ENCODE measurements around the gene MARVELD1. TPM values are rescaled to one million over a fixed set of nuclear protein-coding genes. Genes with fewer than 3 reads are reported as not detected.

The MARVELD1 gene
- total and polyA plus RNA-seq, 2 of the 8 experiments (the other 6 are each of a cell fraction or from before 2014, with no cell fraction given), result 28.1 to 37.3 TPM

DNA sequence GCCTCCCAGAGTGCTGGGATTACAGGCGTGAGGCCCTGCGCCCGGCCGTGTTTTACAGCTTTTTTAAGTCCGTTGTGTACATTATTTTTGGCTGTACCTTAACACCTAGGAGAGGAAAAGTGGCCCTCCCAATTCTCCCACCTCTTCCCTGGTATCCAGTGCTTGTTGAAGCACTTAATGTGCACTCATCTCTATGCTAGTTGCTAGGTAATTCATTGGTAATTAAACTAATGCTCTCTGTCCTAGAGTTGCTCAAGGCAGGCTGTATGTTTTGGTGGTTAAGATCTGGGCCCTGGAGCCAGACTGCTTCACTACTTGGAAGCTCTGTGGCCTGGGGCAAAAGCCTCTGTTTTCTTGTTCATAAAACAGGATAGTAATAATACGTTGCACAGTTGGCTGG, 46.1 kb upstream of the MARVELD1 start:
- H4K20me1 ChIP-seq (replicated peaks in 1 of 2; ENCODE audit: control insufficient read depth in 1 of 2, insufficient read depth in 2 of 2, low read length in 2 of 2), result peaks cover 0 to 3% of the 10 kb centered on the region in 2 experiments
- no peak overlapping the region for H3K56ac ChIP-seq (replicated peaks; ENCODE audit: insufficient read length, low read depth, low read length)
- H3K27ac ChIP-seq (ENCODE audit: low read depth, low read length), result no peak overlapping the region
- no peaks in the 10 kb centered on the region for H3K4me1 ChIP-seq (replicated peaks in 1 of 4; ENCODE audit: control insufficient read depth in 3 of 4, insufficient read depth in 4 of 4, low read length in 3 of 4)
- no peak overlapping the region for H2BK120ac ChIP-seq (replicated peaks; ENCODE audit: low read depth, low read length)
- H2AK5ac ChIP-seq (ENCODE audit: low read depth, low read length), result no peak overlapping the region
- no peak overlapping the region for H2AFZ ChIP-seq (ENCODE audit: low read length)
- no peak for FAIRE-seq
- CTCF ChIA-PET (ENCODE audit: partially characterized antibody), result interaction anchor here (2.2 to 2.6 kb wide), 2 partner anchors 9 to 19 kb away, joined by 6 to 11 read pairs; partner anchors contain the start of gene AVPI1
- no peak overlapping the region for H2BK5ac ChIP-seq (ENCODE audit: low read depth, low read length)
- H3K4me3 ChIP-seq (ENCODE audit: extremely low read depth in 1 of 4, insufficient read depth in 2 of 4, low read depth in 3 of 4, low read length in 4 of 4), result no peak overlapping the region
- no peaks in the 10 kb centered on the region for H3K27me3 ChIP-seq (replicated peaks in 1 of 4; ENCODE audit: control insufficient read depth in 3 of 4, extremely low read depth in 1 of 4, insufficient read depth in 3 of 4, low read length in 3 of 4)
- H3K18ac ChIP-seq (ENCODE audit: extremely low read depth, low read length), result no peak overlapping the region
- 94% methylated on average over 6 of the region's 6 CpGs; no CpG with 5 or more reads in 1 of the 2 experiments for WGBS, 2 experiments (ENCODE audit: extremely low coverage in 1 of 2, insufficient coverage in 1 of 2, insufficient read length in 1 of 2, insufficient replicate concordance in 2 of 2, low coverage in 1 of 2, low lambda C conversion rate in 2 of 2, missing lambda C conversion rate in 1 of 2)
- H2BK15ac ChIP-seq (ENCODE audit: low read length), result no peak overlapping the region
- peaks cover 8 to 44% (median 23%) of the 10 kb centered on the region in 4 experiments; a peak in 7 of 8 replicates for H3K36me3 ChIP-seq (ENCODE audit: control insufficient read depth in 2 of 4, insufficient read depth in 4 of 4, low read length in 3 of 4)
- H2BK12ac ChIP-seq (ENCODE audit: low read depth, low read length), result no peak overlapping the region
- H4K5ac ChIP-seq (ENCODE audit: insufficient read length, low read depth, low read length), result no peak overlapping the region
- DNase-seq (ENCODE audit: low read depth in 1 of 2, low spot score in 2 of 2), result no peak
- H4K8ac ChIP-seq (ENCODE audit: extremely low read depth, insufficient read depth, low read length), result no peak overlapping the region
- no peak overlapping the region for H3K23ac ChIP-seq (ENCODE audit: insufficient read length)
- POLR2A ChIA-PET (ENCODE audit: partially characterized antibody), result interaction anchor here (0.7 to 1.1 kb wide), 2 partner anchors 10 to 28 kb away, joined by 3 to 4 read pairs; no protein-coding TSS in a partner anchor
- no peaks in the 10 kb centered on the region for H3K79me2 ChIP-seq (ENCODE audit: control insufficient read depth in 1 of 2, insufficient read depth in 2 of 2, low read length in 2 of 2)
- H4K91ac ChIP-seq (replicated peaks; ENCODE audit: insufficient read length, low read length), result no peak overlapping the region
- H3K79me1 ChIP-seq (ENCODE audit: low read depth, low read length), result no peaks in the 10 kb centered on the region
- H3K14ac ChIP-seq (ENCODE audit: insufficient read length), result no peak overlapping the region
- no peak overlapping the region for H3K4ac ChIP-seq (replicated peaks; ENCODE audit: insufficient read length, low read depth, low read length)
- no peak overlapping the region for H3K4me2 ChIP-seq (ENCODE audit: insufficient read depth in 1 of 2, low read depth in 2 of 2, low read length in 2 of 2)
- no peaks in the 10 kb centered on the region for H3K23me2 ChIP-seq (ENCODE audit: low read depth, low read length)
- no peak for TF ChIP-seq CHD2 (IDR thresholded peaks at IDR 0.05; ENCODE audit: low read length)
- TF ChIP-seq, protein P1, sequence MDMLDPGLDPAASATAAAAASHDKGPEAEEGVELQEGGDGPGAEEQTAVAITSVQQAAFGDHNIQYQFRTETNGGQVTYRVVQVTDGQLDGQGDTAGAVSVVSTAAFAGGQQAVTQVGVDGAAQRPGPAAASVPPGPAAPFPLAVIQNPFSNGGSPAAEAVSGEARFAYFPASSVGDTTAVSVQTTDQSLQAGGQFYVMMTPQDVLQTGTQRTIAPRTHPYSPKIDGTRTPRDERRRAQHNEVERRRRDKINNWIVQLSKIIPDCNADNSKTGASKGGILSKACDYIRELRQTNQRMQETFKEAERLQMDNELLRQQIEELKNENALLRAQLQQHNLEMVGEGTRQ (IDR thresholded peaks at IDR 0.05; ENCODE audit: low read length), result no peak
- TF ChIP-seq HDAC6 (IDR thresholded peaks at IDR 0.05; ENCODE audit: low read depth, low read length), result no peak
- TF ChIP-seq SIX5 (IDR thresholded peaks at IDR 0.05; ENCODE audit: low read depth, low read length), result no peak
- no peak overlapping the region for H3K9ac ChIP-seq (replicated peaks in 1 of 4; ENCODE audit: extremely low read depth in 1 of 4, low read depth in 3 of 4, low read length in 3 of 4)
- no peaks in the 10 kb centered on the region for H3K9me3 ChIP-seq (ENCODE audit: insufficient read depth in 2 of 2, low read depth in 1 of 2, low read length in 1 of 2)
- no peak overlapping the region for H2BK20ac ChIP-seq (ENCODE audit: low read length)
